NCI-H1694 treated with DMSO at 0.1 percent for 48 hours (cell line): Measurements from ENCODE around the gene TEDDM1.
"Not testable (repeated sequence)": the region's sequence is repeated elsewhere in the genome, so short reads cannot be mapped to it uniquely, and the experiment has no call there.

Experiments
- DNase-seq: peaks from one replicate; lab custom pipeline; 2025; lab: John Stamatoyannopoulos, UW

The TEDDM1 gene

GRCh38 chr1:182380199-182380598 lies 20.3 kb downstream of the TEDDM1 start:
- DNase-seq, result no peak

DNA sequence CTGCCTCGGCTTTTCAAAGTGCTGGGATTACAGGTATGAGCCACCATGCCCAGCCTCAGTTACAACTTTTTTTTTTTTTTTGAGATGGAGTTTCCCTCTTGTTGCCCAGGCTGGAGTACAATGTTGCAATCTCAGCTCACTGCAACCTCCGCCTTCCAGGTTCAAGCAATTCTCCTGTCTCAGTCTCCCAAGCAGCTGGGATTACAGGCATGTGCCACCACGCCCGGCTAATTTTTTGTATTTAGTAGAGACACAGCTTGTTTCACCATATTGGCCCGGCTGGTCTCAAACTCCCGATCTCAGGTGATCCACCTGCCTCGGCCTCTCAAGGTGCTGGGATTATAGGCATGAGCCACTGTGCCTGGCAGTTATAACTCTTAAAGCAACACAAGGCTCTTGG lies 20.7 kb downstream of the TEDDM1 start:
- DNase-seq, result not testable (repeated sequence)

- no peak for DNase-seq
Observed at GRCh38 chr1:182376936-182377574, 23.4 kb downstream of the TEDDM1 start.

DNA sequence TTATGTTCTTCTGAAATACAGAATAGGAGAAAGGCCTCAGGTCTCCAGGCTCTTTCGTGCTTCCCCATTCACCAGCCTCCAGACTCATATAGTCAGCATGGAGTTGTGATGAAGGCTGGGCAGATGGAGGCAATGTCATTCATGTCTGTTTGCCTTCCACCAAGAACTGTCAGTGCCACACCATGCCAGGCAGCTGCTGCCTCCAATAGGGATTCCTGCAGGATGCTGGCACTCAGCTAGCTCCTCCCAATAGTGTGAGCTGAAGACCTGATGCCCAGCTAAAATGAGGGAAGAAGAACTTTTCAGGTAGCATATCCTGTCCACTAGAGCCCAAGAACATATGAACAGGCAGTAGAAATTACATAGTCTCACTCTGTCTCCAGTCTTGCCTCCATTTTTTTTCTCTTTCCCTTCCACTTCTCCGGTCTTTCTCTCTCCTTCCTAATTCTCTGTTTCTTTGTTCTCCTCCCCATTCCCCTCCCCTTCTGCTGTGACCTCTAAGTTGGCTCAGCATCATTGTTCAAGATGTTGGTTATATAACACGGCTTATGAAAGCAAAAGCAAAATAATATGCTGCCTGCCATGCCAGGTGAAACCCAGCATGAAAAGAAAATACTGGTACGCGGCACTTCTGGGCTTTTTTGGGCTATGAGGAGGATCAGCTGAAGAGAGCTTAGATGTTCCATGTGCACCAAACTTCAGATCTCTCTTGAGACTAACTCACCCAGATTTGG lies 26.2 kb downstream of the TEDDM1 start:
- peak; percentile 42 for DNase-seq

DNA sequence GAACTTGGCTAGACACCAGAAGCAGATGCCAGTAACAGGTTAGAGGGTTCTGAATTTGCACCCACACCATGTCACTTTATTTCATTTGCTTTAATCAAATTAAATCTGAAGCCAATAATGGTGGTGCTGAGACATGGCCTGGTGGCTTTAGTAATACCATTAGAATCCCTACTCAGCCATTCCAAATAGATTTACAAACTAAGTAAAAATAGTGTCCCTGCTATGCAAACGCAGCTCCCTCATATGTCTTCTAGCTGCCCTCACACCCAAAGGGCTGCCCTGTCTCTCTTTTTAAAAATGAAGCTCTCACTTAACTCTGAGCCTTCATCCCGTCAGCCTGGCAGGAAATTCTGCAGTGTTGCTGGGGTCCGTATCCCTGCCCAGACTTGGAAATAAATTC lies 29.9 kb downstream of the TEDDM1 start:
- no peak for DNase-seq

DNA sequence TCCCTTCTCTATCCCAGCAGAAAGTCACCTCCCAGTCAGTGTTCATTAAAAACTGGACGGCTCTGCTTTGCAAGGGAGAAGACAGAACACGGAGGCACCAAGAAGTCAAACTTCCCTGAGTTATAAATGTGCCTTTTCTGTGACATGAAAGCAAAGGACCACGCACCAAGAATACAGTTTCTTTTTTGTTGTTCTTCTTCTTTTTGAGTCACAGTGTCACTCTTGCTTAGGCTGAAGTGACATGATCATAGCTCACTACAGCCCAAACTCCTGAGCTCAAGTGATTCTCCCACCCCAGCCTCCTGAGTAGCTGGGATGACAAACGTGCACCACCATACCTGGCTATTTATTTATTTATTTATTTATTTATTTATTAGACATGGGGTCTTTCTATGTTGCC lies 31.6 kb downstream of the TEDDM1 start:
- no peak for DNase-seq

GRCh38 chr1:182368358-182368757 lies 32.1 kb downstream of the TEDDM1 start:
- no peak for DNase-seq

GRCh38 chr1:182367926-182368325 lies 32.5 kb downstream of the TEDDM1 start:
- DNase-seq, result no peak

DNA sequence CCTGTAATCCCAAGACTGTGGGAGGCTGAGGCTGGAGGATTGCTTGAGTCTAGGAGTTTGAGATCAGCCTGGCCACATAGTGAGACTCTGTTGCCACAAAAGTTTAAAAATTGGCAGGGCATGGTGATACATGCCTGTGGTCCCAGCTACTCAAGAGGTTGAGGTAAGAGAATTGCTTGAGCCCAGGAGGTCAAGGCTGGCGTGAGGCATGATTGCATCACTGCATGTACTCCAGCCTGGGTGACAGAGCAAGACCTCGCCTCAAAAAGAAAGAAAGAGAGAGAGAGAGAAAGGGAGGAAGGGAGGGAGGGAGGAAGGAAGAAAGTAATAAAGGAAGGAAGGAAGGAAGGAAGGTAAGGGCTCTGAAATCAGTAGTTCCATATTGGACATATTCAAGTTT lies 33.9 kb downstream of the TEDDM1 start:
- DNase-seq, result no peak

DNA sequence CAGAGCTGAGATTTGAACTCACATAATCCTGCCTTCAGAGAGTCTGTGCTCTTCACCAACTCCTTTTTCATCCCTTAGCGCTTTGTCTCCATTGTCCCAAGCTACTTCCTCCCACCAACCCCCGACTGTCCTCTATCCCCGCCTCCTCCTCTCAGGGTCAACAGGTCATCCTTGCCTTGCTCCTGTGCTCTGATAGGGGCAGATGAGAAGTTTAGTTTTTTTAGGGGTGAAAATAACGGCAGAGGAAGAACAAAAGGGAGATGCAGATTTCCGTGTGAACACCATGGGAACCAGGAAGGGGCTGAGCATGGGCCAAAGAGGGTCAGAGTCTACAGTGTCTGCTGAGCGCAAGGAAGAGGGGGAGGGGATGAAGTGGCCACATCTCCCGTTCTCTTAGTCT lies 40.8 kb downstream of the TEDDM1 start:
- DNase-seq, result no peak

- DNase-seq, result peak; percentile 87
Observed at GRCh38 chr1:182357913-182358312, 42.6 kb downstream of the TEDDM1 start.

DNA sequence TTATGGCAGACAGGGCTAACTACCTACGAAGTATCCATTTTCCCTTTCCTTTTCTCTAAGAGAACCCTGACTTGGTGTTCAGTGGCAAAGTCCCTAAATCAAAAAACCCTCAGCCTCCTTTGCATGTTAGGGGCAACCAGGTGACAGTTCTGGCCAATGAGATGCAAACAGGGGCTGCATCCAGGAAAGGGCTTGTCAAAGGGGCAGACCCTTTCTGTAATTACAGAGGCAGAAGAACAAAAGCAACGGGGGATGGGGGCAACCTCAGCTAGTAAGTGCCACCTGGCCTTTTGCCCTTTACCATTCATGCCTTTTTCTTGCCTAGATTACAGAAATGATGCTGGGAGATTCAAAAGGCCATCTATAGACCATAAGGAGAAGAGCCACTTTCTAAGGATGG lies 43.3 kb downstream of the TEDDM1 start:
- DNase-seq, result peak; percentile 29

DNA sequence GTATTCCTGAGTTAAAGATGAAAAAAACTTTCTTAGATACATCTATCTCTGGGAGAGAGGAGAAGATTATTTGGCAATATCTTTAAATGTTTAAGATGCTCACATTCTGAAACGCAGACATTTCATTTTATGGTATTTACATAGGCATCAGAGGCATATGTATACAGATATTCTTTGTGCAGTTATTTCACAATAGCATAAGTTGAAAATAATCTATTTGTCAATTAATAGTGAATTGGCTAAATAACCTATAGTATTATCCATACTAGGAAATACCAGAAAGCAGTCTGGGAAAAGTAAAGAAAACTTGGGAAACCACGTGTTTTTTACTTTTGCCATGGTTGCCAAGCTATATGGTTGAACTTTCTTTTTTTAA lies 44.8 kb downstream of the TEDDM1 start:
- no peak for DNase-seq

- no peak for DNase-seq
Observed at GRCh38 chr1:182351790-182352364, 48.6 kb downstream of the TEDDM1 start.

- no peak for DNase-seq
Observed at GRCh38 chr1:182350839-182351238, 49.6 kb downstream of the TEDDM1 start.

GRCh38 chr1:182348961-182349747 lies 51.3 kb downstream of the TEDDM1 start:
- DNase-seq, result no peak
